ENCODE results near the gene ATP2B3.

Gene ATP2B3

DNA sequence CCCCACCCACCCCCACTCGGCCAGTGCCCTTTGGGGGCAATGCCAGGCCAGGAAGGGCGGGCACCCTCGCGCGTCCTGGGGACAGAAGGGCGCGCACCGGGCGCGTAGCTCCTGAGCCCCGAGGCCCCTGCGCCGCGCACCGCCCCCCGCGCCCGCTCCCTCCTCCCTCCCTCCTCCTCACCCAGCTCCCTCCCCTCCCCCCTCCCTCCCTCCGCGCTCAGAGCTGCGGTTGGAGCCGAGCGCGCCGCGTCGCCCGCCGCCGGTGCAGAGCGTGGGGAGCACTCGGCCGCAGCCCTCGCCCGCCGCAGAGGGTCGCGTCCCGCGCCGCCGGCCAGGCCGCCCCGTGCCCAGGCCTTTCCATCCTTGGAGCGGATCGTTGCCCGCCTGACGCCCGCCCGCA is at the start of gene ATP2B3:
Gene ATP2B3 (plus strand): TSS at position 220 of the 400 bp plus-strand sequence. CDS start 18,606 bp downstream, outside the sequence.
- no peak for DNase-seq

GRCh38 chrX:153468008-153468580 is 49.3 kb upstream of the ATP2B3 start:
- no peak for DNase-seq

DNA sequence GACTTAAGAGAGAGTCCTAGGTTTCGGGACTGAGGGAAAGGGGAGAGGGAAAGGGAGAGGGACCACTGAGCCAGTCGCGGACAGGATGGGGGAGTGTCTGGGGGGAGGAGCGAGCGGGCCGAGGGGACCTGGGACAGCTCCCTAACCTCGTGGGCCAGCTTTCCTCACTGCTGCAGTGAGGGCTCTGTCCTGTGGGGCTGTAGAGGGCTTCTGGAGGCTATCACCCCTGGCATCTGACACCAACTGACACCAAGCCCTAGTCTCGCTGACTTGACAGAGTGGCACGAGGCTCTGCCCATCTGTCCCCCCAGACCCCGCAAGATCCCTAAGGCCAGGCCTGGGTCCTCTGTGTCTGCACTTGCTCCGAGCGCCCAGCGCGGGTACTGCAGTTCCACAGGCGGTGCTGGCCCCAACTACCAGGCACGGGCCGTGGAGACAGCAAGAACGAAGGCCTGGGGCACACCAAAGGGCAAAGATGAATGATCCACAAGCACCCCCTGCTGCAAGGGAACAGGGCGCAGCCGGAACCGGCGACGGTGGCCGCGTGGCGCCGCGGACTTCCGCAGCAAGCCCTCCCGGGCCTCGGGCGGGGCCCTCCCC is 47.5 kb upstream of the ATP2B3 start:
- DNase-seq: no peak

DNA sequence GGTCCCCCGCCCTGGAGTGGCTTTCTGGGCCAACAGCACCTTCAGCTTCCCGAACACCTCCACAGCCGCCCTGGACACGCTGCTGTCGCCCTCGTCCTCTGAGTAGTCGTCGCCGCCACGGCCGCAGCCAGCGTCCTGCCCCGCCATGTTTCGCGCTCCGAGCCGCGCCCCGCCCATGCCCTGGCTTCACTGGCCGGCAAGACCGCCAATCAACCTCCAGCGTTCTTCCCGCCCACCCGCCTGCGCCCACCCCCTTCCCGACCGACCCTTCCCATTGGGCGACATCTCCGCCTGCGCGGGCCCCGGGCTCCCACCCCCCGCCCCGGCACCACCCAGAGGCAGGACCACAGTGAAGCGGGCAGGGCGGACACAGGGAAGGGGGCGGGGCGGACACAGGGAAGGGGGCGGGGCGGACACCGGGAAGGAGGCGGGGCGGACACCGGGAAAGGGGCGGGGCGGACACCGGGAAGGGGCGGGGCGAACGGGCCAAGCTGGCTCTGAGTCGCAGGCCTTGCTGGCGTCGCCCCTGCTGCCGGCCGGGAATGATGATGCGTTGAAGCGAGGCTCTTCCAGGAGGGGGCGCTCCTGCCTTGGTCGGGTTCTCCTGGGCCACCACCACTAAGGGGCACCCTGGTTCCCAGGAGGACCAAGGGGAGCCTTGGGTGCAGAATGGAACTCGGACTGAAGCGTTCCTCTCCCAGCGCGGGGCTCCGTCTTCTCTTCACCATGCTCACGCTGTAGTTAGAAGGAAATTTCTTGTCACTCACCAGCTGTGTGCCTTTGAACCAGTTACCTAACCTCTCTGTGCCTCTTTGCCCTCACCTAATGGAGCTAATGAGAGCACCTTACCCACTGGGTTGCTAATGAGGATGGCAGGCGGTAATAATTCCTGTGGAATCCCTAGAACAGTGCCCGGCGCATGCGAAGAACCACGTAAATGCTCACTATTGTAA is 46.8 kb upstream of the ATP2B3 start, which contains the start of gene HAUS7:
Gene HAUS7 (minus strand): TSS at position 166 of the 953 bp plus-strand sequence. CDS start 19 bp downstream, at position 147.
- DNase-seq: peak; percentile 86

DNA sequence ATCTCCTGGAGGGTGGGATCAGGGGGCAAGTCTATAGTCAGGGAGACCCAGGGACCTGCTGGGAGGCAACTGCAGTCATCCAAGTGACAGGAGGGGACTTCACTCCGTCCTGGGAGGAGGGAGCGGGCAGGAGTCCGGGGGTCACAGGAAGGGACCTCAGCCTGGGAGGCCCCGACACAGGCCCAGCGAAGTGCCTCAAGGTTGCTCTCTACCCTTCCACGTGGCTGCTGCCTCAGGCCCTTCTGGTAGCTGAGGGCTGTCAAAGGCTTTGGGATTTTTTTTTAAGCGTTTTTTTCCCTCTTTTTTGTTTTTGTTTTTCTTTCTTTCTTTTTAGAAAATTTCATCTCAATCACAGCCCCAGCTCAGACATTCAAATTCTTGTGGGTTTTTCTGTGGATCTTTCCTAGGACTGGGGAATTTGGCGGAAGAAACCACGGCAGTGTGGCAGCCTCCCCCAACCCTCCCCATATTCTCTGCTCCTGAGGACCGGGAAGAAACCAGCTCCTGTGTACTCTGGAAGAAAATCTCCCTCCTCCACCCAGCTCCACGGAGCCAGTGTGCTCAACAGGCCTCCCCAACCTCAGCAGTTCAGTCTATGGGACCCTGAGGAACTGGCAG is 45.7 kb upstream of the ATP2B3 start:
- DNase-seq: no peak

- no peak for DNase-seq
These were observed 44.3 kb upstream of the ATP2B3 start for GRCh38 chrX:153473126-153473525.

- no peak for DNase-seq
These were observed 43.2 kb upstream of the ATP2B3 start for GRCh38 chrX:153474266-153474665.

DNA sequence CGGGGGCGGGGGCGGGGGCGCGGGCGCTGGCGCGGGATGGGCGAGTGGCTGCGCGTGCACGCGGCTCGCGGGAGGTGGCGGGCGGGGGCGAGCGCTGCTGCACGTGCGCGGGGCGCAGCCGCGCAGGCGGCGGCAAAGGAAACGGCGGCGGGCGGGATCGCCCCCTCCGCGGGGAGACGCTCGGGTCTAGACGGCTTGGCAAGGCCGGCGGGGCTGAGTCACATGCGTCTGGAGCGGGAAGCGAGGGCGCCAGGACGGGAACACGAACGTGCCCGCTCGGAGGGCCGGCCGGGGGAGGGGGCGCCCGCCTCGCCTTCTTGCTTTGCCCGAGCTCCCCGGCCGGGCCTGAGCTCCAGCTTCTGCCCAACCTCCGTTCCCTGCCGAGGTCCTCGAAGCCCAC is 42.7 kb upstream of the ATP2B3 start:
- DNase-seq: no peak

DNA sequence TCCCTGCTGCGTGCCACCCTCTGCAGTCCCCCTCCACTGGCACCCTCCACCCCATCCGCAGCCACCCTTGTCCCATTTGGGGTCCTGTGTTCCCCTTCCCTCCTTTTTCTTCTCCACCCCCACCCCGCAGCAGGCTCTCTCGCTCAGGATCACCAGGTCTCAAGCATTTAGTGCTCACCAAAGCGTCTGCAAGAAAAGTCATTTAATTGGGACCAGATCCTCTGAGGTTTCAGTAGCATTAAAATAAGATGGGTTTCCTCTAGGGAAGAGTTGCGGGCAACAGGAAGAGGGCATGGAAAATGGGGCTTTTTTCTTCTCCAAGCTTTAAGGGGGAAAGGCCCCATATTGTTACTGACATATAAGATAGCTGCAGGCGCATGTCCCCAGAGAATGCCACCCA is 42.2 kb upstream of the ATP2B3 start:
- no peak for DNase-seq

DNA sequence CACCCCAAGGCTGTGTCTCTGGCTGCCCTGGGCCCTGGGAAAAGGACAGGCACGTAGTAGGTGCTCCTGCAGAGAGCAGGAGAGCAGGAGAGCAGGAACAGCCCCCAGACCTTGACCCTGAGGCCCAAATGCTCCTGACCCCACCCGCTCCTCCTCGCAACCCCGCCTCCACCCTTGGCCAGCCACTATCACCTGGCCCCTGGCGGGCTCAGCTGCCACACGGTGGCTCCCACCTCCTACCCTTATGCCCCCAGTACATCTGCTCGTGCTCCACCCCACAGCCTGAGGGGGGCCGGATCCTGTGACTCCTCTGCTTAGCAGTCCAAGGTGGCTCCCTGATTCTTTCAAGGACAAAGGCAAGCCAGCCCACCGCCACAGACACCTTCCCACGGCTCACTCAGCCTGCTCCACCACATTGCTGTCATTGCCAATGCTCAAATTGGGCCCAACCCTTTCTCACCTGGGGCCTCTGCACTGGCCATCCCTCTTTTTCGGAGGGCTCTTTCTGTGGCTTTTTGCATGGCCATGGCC is 41.6 kb upstream of the ATP2B3 start:
- DNase-seq: no peak

- DNase-seq: no peak
These were observed 40.6 kb upstream of the ATP2B3 start for GRCh38 chrX:153476666-153477363.

DNA sequence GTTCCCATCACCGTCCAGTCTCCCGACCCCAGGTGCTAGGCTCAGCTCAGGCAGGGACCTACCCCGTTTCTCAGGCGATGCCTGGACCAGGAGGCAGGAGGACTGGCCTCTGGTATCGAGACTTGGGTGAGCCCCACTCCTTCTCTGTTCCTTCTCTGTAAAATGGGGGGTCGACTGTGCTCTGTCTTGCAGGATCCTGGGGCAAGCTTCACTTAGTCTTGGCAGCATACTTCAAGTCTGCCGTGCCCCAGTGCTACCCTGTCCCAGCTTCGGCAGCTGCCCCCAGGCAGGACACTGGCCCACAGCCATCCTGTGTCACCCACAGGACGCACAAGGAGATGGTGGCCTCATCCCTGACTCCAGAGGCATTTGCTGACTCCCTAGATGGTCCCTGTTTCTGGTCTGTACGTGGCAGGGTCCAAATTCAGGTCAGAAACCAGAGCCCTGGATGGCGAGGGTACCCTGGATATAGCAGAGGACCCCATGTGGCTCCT is 40.0 kb upstream of the ATP2B3 start:
- DNase-seq: no peak

GRCh38 chrX:153477901-153478300 is 39.5 kb upstream of the ATP2B3 start:
- no peak for DNase-seq

- no peak for DNase-seq
These were observed 38.7 kb upstream of the ATP2B3 start for GRCh38 chrX:153478746-153479145.

GRCh38 chrX:153481043-153481442 is 36.4 kb upstream of the ATP2B3 start:
- DNase-seq: no peak

- no peak for DNase-seq
These were observed 34.9 kb upstream of the ATP2B3 start for GRCh38 chrX:153482376-153483015.

DNA sequence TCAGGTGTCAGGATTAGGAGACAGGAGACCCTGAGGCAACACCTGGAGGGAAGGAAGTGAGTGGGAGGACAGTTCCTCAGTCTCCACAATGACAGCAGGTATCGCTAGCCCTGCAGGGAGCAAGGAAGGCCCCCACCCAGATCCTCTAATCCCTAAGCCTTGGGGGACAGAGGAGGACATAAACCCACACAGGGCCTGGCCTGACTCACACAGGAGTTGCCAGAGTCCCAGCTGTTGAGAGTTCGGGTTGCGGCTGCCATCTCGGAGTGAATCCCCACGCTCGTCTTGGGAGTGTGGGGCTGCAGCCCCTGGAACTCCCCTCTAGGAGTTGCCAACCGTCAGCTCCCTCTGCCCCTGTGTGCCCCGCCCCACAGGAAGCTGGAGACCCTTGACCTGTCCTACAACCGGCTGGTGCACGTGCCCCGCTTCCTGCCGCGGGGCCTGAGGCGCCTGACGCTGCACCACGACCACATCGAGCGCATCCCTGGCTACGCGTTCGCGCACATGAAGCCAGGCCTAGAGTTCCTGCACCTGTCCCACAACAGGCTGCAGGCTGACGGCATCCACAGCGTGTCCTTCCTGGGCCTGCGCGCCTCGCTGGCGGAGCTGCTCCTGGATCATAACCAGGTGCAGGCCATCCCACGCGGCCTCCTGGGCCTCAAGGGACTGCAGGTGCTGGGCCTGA is 31.9 kb upstream of the ATP2B3 start:
- no peak for DNase-seq

DNA sequence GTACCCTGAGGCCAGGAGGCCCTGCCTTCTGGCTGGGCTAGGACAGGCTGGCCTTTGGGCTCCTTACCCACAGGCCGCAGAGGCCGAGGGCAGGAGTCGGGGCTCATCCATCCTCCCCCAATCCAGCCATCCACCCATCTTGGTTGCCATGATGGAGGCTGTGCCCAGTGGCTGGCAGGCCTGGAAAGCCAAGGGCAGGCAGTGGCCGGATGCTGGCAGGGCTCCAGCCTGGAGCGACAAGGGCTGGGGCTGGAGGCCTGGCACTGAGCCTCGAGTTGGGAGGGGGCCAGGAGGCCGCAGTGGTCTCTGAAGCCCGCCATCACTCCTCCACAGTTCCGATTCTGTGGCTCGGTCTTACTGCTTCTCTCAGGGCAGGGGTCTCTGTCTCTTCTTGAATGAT is 31.3 kb upstream of the ATP2B3 start:
- DNase-seq: no peak

DNA sequence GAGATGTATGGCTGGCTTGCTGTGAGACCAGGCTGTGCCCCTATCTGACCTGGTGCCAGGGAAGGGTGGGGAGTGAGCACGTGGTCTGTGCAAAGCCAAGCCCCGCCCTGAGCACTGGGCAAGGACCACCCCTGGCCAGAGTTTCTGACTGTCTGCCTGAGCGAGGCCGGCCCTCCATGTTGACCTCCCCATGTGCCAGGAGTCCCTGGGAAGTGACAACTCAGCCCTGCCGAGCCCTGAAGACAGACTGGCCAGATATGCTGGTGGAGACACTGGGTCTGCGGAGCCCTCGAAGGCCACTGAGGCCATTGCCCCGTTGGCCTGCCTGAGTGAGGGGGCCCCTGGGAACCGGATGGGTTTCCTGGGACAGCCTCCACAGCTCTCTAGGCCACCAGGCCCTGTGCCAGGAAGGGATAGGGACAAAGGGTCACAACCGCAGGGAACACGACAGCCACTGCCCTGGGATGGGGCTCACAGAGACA is 29.8 kb upstream of the ATP2B3 start:
- no peak for DNase-seq

DNA sequence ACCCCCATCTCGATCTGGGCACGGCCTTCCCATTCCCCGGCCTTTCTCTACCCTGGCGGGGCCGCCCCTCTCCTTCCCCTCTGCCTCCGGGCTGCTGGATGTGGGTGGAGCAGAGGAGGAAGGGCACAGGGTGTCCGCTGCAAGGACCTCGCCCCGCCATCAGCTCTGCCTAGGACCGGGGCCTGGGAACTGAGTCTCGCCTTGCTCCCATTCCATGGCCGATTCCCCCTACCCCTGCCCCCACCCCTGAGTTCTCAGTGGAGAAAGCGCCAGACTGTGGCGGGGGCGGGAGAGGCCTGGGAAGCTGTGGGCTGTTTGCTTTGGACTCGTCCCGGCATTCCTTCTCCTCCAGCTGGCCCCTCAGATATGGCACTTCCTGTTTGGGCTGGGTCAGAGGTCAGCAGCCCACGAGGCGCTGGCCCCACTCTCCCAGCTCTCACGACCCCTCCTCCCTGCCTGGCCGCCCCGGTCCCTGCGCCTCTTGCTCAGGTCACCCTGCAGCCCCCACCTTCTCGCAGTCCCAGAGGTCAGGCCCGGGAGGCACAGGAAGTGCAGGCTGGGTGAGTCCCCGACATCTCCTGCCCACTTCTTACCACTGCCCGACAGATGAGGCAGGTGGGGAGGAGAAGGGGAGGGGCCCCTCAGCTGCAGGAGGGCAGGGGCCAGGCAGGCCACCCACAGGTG is 29.1 kb upstream of the ATP2B3 start:
- no peak for DNase-seq

Data from NCI-H748 treated with DMSO at 0.1 percent for 48 hours (cell line).